Karpas-422 (cell line): ENCODE measurements around the gene TMEM74B. TPM values are rescaled to one million over a fixed set of nuclear protein-coding genes. Genes with fewer than 3 reads are reported as not detected.

ENCODE experiments used
- DNase-seq: peaks from one replicate; pipeline ENCODE4 v3.0.0-alpha.2; 2015
- H2AFZ ChIP-seq: fragments of 200-600 bp; sonication (generic); 2 replicates; pipeline ENCODE4 v1.6.1; 2014; ENCODE audit warnings: antibody characterized with exemption, low read length, mixed read lengths
- H3K27ac ChIP-seq: fragments of 200-600 bp; sonication (generic); 2 replicates; pipeline ENCODE4 v1.5.1; 2014; ENCODE audit warnings: mild to moderate bottlenecking, low read length, moderate library complexity
- H3K27me3 ChIP-seq: fragments of 200-600 bp; sonication (generic); 2 replicates; pipeline ENCODE4 v1.6.1; 2014; ENCODE audit warnings: low read length, mixed read lengths
- H3K36me3 ChIP-seq: fragments of 200-600 bp; sonication (generic); 2 replicates; pipeline ENCODE4 v1.6.1; 2014; ENCODE audit warnings: low read length, mixed read lengths; ENCODE audit not compliant: insufficient read depth
- H3K4me1 ChIP-seq: fragments of 200-600 bp; sonication (generic); 2 replicates; pipeline ENCODE4 v1.6.1; 2014; ENCODE audit warnings: mild to moderate bottlenecking, low read length, mixed read lengths
- H3K4me2 ChIP-seq: fragments of 200-600 bp; sonication (generic); 2 replicates; pipeline ENCODE4 v1.6.1; 2014; ENCODE audit warnings: low read length, low read depth, mild to moderate bottlenecking; ENCODE audit not compliant: poor library complexity, severe bottlenecking
- H3K4me3 ChIP-seq: fragments of 200-600 bp; sonication (generic); 2 replicates; pipeline ENCODE4 v1.5.1; 2014; ENCODE audit warnings: mild to moderate bottlenecking, antibody characterized with exemption, low read length, mixed read lengths
- H3K79me2 ChIP-seq: fragments of 200-600 bp; sonication (generic); 2 replicates; pipeline ENCODE4 v1.6.1; 2014; ENCODE audit warnings: mild to moderate bottlenecking, low read length, mixed read lengths
- H3K9ac ChIP-seq: fragments of 200-600 bp; sonication (generic); 2 replicates; pipeline ENCODE4 v1.6.0; 2014; ENCODE audit warnings: low read length
- H3K9me2 ChIP-seq: fragments of 200-600 bp; sonication (generic), shearing (Covaris generic); replicated peaks from 2 replicates; pipeline ENCODE4 v1.6.0; 2014; ENCODE audit warnings: mild to moderate bottlenecking, low read length, moderate library complexity; ENCODE audit not compliant: insufficient read depth
- H3K9me3 ChIP-seq: fragments of 300-700, 200-600 bp; sonication (generic); 2 replicates; pipeline ENCODE4 v1.6.1; 2014; ENCODE audit warnings: low read length, mixed read lengths
- H4K20me1 ChIP-seq: fragments of 200-600 bp; sonication (generic); 2 replicates; pipeline ENCODE4 v1.6.1; 2014; ENCODE audit warnings: mild to moderate bottlenecking, antibody characterized with exemption, low read length, low read depth; ENCODE audit not compliant: insufficient read depth
- total RNA-seq: library from RNA; depleted of rRNA; stranded (reverse); fragments of >200 nt; shearing (Covaris generic); gene quantifications from 2 replicates; pipeline ENCODE4 v1.2.3, GENCODE V29; 2014; ENCODE audit warnings: low replicate concordance

TMEM74B gene
- total RNA-seq, 1 experiment from 2014 or later: not detected

- Histone ChIP-seq H3K79me2 (no peaks in the 10 kb centered on the region), H3K4me2 (no peak overlapping the region), H3K9me2 (no peaks in the 10 kb centered on the region), H3K4me1 (no peaks in the 10 kb centered on the region), H3K27ac (no peak overlapping the region), H3K9me3 (no peaks in the 10 kb centered on the region), H3K27me3 (no peaks in the 10 kb centered on the region), H4K20me1 (no peaks in the 10 kb centered on the region), H3K4me3 (no peak overlapping the region), H2AFZ (no peak overlapping the region), H3K36me3 (no peaks in the 10 kb centered on the region), H3K9ac (no peak overlapping the region)
- no peak for DNase-seq
Measured at GRCh38 chr20:1180949-1181348, 3.8 kb downstream of the TMEM74B start.

- Histone ChIP-seq H3K27me3 (no peaks in the 10 kb centered on the region), H2AFZ (no peak overlapping the region), H3K4me1 (no peaks in the 10 kb centered on the region), H3K79me2 (no peaks in the 10 kb centered on the region), H3K9me3 (no peaks in the 10 kb centered on the region), H3K36me3 (no peaks in the 10 kb centered on the region), H3K27ac (no peak overlapping the region), H3K9me2 (no peaks in the 10 kb centered on the region), H4K20me1 (no peaks in the 10 kb centered on the region), H3K4me2 (no peak overlapping the region), H3K4me3 (no peak overlapping the region), H3K9ac (no peak overlapping the region)
- no peak for DNase-seq
Measured at GRCh38 chr20:1178623-1179022, 6.2 kb downstream of the TMEM74B start.

- H3K9ac ChIP-seq: no peak overlapping the region
- no peak overlapping the region for H3K27ac ChIP-seq
- H3K4me1 ChIP-seq: no peaks in the 10 kb centered on the region
- no peak overlapping the region for H3K4me2 ChIP-seq
- no peaks in the 10 kb centered on the region for H4K20me1 ChIP-seq
- H3K79me2 ChIP-seq: no peaks in the 10 kb centered on the region
- H3K36me3 ChIP-seq: no peaks in the 10 kb centered on the region
- no peaks in the 10 kb centered on the region for H3K9me3 ChIP-seq
- DNase-seq: no peak
- no peak overlapping the region for H2AFZ ChIP-seq
- no peak overlapping the region for H3K4me3 ChIP-seq
- no peaks in the 10 kb centered on the region for H3K9me2 ChIP-seq
- no peaks in the 10 kb centered on the region for H3K27me3 ChIP-seq
Measured at GRCh38 chr20:1178103-1178502, 6.7 kb downstream of the TMEM74B start.

- Histone ChIP-seq H3K27me3 (no peaks in the 10 kb centered on the region), H3K9me2 (no peaks in the 10 kb centered on the region), H3K9me3 (no peaks in the 10 kb centered on the region), H3K4me1 (no peaks in the 10 kb centered on the region), H3K4me2 (no peak overlapping the region), H3K27ac (no peak overlapping the region), H3K79me2 (no peaks in the 10 kb centered on the region), H4K20me1 (no peaks in the 10 kb centered on the region), H3K9ac (no peak overlapping the region), H2AFZ (no peak overlapping the region), H3K36me3 (no peaks in the 10 kb centered on the region), H3K4me3 (no peak overlapping the region)
- no peak for DNase-seq
Measured at GRCh38 chr20:1177680-1178079, 7.1 kb downstream of the TMEM74B start.

- H3K9me3 ChIP-seq: no peaks in the 10 kb centered on the region
- H3K4me3 ChIP-seq: no peak overlapping the region
- H2AFZ ChIP-seq: no peak overlapping the region
- H3K4me1 ChIP-seq: 0 out of 2 replicates have a peak, but pooled peaks cover under 1% of the 10 kb centered on the region
- no peaks in the 10 kb centered on the region for H3K36me3 ChIP-seq
- no peaks in the 10 kb centered on the region for H3K79me2 ChIP-seq
- no peaks in the 10 kb centered on the region for H3K9me2 ChIP-seq
- no peak overlapping the region for H3K27ac ChIP-seq
- DNase-seq: no peak
- no peak overlapping the region for H3K4me2 ChIP-seq
- H4K20me1 ChIP-seq: no peaks in the 10 kb centered on the region
- H3K27me3 ChIP-seq: no peaks in the 10 kb centered on the region
- no peak overlapping the region for H3K9ac ChIP-seq
Measured at GRCh38 chr20:1174787-1175186, 10.0 kb downstream of the TMEM74B start.

GRCh38 chr20:1173698-1174097 is 11.1 kb downstream of the TMEM74B start:
- DNase-seq: no peak
- Histone ChIP-seq H3K79me2 (no peaks in the 10 kb centered on the region), H2AFZ (no peak overlapping the region), H3K9me3 (no peaks in the 10 kb centered on the region), H3K4me1 (0 out of 2 replicates have a peak, but pooled peaks cover 3% of the 10 kb centered on the region), H3K4me2 (no peak overlapping the region), H4K20me1 (no peaks in the 10 kb centered on the region), H3K27ac (no peak overlapping the region), H3K27me3 (no peaks in the 10 kb centered on the region), H3K9me2 (no peaks in the 10 kb centered on the region), H3K9ac (no peak overlapping the region), H3K36me3 (peaks cover 6% of the 10 kb centered on the region; the same call in 1 of the 2 replicates), H3K4me3 (no peak overlapping the region)

- Histone ChIP-seq H3K9ac (no peak overlapping the region), H3K4me3 (no peak overlapping the region), H3K9me3 (no peaks in the 10 kb centered on the region), H3K4me2 (no peak overlapping the region), H3K9me2 (no peaks in the 10 kb centered on the region), H3K27me3 (no peaks in the 10 kb centered on the region), H2AFZ (no peak overlapping the region), H3K79me2 (no peaks in the 10 kb centered on the region), H4K20me1 (no peaks in the 10 kb centered on the region), H3K27ac (no peak overlapping the region), H3K36me3 (peaks cover 18% of the 10 kb centered on the region), H3K4me1 (peaks cover 17% of the 10 kb centered on the region)
- peak; percentile 53 for DNase-seq
Measured at GRCh38 chr20:1171461-1172093, 13.2 kb downstream of the TMEM74B start.

- Histone ChIP-seq H3K27me3 (no peaks in the 10 kb centered on the region), H3K9me2 (no peaks in the 10 kb centered on the region), H3K9ac (no peak overlapping the region), H3K4me3 (no peak overlapping the region), H4K20me1 (no peaks in the 10 kb centered on the region), H3K4me1 (peaks cover 24% of the 10 kb centered on the region), H3K4me2 (no peak overlapping the region), H3K27ac (no peak overlapping the region), H3K79me2 (no peaks in the 10 kb centered on the region), H3K36me3 (peaks cover 18% of the 10 kb centered on the region), H3K9me3 (no peaks in the 10 kb centered on the region), H2AFZ (no peak overlapping the region)
- DNase-seq: no peak
Measured at GRCh38 chr20:1169224-1169623, 15.6 kb downstream of the TMEM74B start.
